SU-DHL-6 (cell line): Measurements from ENCODE around the gene DMXL1.

Source experiments
- H2AFZ ChIP-seq: fragments of 200-600 bp; sonication (generic); 2 replicates; pipeline ENCODE4 v1.6.1; 2014; ENCODE audit warnings: low read depth, mild to moderate bottlenecking, moderate library complexity, mixed read lengths, antibody characterized with exemption, low read length; ENCODE audit not compliant: severe bottlenecking
- H3F3A ChIP-seq: fragments of 200-600 bp; shearing (Covaris generic); 2 replicates; pipeline ENCODE4 v1.6.0; 2016; ENCODE audit warnings: antibody characterized with exemption, mild to moderate bottlenecking; ENCODE audit not compliant: insufficient read depth
- H3K27ac ChIP-seq: fragments of 200-600 bp; sonication (generic); 2 replicates; pipeline ENCODE4 v1.5.1; 2016; ENCODE audit warnings: low read depth, mild to moderate bottlenecking, low read length, moderate library complexity, mixed read lengths
- H3K27me3 ChIP-seq: fragments of 200-600 bp; sonication (generic), shearing (Covaris generic); 2 replicates; pipeline ENCODE4 v1.6.0; 2014; ENCODE audit warnings: mild to moderate bottlenecking, low read length
- H3K36me3 ChIP-seq: fragments of 200-600 bp; sonication (generic); 2 replicates; pipeline ENCODE4 v1.6.1; 2014; ENCODE audit warnings: mild to moderate bottlenecking, low read length, mixed read lengths
- H3K4me2 ChIP-seq: fragments of 300-600, 200-600 bp; shearing (Covaris generic), sonication (generic); 2 replicates; pipeline ENCODE4 v1.6.0; 2014; ENCODE audit warnings: low read length, low read depth, mild to moderate bottlenecking; ENCODE audit not compliant: poor library complexity, severe bottlenecking
- H3K4me3 ChIP-seq: fragments of 200-600 bp; sonication (generic); 2 replicates; pipeline ENCODE4 v1.5.1; 2014; ENCODE audit warnings: antibody characterized with exemption, low read length, mild to moderate bottlenecking, mixed read lengths; ENCODE audit not compliant: insufficient read depth, poor library complexity, severe bottlenecking
- H3K79me2 ChIP-seq: fragments of 200-600 bp; sonication (generic); 2 replicates; pipeline ENCODE4 v1.6.1; 2014; ENCODE audit warnings: mild to moderate bottlenecking, low read length, moderate library complexity; ENCODE audit not compliant: insufficient read depth
- H3K9ac ChIP-seq: fragments of 200-600 bp; sonication (generic); 2 replicates; pipeline ENCODE4 v1.7.0; 2014; ENCODE audit warnings: mild to moderate bottlenecking, low read length
- H3K9me2 ChIP-seq: fragments of 200-600 bp; sonication (generic); replicated peaks from 2 replicates; pipeline ENCODE4 v1.6.1; 2014; ENCODE audit warnings: low read length; ENCODE audit not compliant: insufficient read depth
- H3K9me3 ChIP-seq: fragments of 200-600 bp; sonication (generic); 2 replicates; pipeline ENCODE4 v1.6.1; 2014; ENCODE audit warnings: low read length, mixed read lengths; ENCODE audit not compliant: insufficient read depth
- H4K20me1 ChIP-seq: fragments of 200-600 bp; sonication (generic); 2 replicates; pipeline ENCODE4 v1.6.1; 2014; ENCODE audit warnings: low read depth, mild to moderate bottlenecking, antibody characterized with exemption, low read length, moderate library complexity, mixed read lengths
- CTCF ChIP-seq: fragments of 200-600 bp; sonication (generic); IDR thresholded peaks from one replicate; pipeline ENCODE4 v1.5.1; 2017; ENCODE audit warnings: antibody characterized with exemption, mild to moderate bottlenecking, low read length, moderate library complexity; ENCODE audit not compliant: insufficient read depth, poor library complexity, severe bottlenecking
- EZH2phosphoT487 ChIP-seq: fragments of 200-600 bp; sonication (generic), shearing (Covaris generic); conservative IDR thresholded peaks from 2 replicates; pipeline ENCODE4 v1.6.1; 2018; ENCODE audit warnings: mild to moderate bottlenecking, antibody characterized with exemption, low read length, moderate library complexity, mixed read lengths

DMXL1 gene

DNA sequence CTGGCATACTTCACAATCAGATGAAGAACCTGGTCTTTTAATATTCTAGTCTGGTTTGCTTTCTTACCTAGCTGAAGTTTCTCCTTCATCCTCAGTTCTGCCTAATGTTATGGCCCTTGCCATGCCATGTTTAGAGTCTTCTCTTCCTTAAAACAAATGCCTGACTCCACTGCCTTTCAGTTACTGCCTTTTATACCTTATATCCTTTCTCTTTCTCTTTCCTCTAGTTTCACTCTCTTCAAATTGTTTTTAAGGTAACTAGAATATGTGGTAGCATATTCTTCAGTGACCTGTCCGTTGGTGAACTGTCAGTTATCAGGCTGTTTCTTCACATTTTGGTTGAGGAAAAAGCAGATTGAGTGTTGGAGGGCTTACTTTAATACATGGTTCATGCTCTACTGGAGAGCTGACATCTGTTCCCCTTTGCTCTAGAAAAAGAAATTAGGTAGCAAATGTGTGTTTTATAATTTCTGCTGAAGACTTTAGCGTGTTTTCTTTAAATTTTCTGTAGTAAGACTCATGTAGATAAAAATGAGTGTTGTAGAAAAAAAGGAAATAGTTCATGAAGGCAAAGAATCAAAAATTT, 103.8 kb downstream of the DMXL1 start:
- Histone ChIP-seq H3K4me3 (no peak overlapping the region), H3K79me2 (no peaks in the 10 kb centered on the region), H3K27me3 (no peaks in the 10 kb centered on the region), H3K4me2 (no peak overlapping the region), H3K9ac (no peak overlapping the region), H4K20me1 (no peaks in the 10 kb centered on the region), H3K27ac (peak overlapping the region; percentile 42), H3K9me2 (no peaks in the 10 kb centered on the region), H3K36me3 (peaks cover 43% of the 10 kb centered on the region), H3F3A (0 out of 2 replicates have a peak, but pooled peaks cover 2% of the 10 kb centered on the region), H2AFZ (no peak overlapping the region), H3K9me3 (no peaks in the 10 kb centered on the region)
- no peak for TF ChIP-seq EZH2phosphoT487
- TF ChIP-seq CTCF: no peak

GRCh38 chr5:119176785-119177184, 105.9 kb downstream of the DMXL1 start:
- TF ChIP-seq EZH2phosphoT487: no peak
- TF ChIP-seq CTCF: no peak
- peaks cover 52% of the 10 kb centered on the region for H3K36me3 ChIP-seq
- H4K20me1 ChIP-seq: no peaks in the 10 kb centered on the region

DNA sequence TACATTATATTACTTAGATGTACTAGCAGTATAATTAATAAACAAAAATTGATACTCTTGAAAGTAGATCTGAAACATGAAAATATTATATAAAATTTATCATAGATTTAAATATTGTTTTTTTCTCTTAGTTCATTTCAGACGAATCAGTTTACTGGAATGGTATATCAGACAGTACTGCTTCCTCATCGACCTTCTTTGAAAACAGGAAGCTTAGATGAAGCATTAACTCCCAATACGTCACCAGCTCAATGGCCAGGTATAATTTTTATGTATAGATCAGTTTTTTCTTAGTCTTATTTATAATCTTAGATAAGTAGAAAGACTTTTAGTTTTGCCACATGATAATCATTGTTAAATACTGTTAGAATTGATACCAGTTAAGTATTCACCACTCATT, 106.3 kb downstream of the DMXL1 start:
- H3K4me2 ChIP-seq: no peak overlapping the region
- H3K9ac ChIP-seq: no peak overlapping the region
- no peak overlapping the region for H2AFZ ChIP-seq
- TF ChIP-seq EZH2phosphoT487: no peak
- TF ChIP-seq CTCF: no peak
- H3K36me3 ChIP-seq: peaks cover 48% of the 10 kb centered on the region
- H3K27ac ChIP-seq: no peak overlapping the region
- peaks cover 5% of the 10 kb centered on the region; the same call in 1 of the 2 replicates for H3F3A ChIP-seq
- no peaks in the 10 kb centered on the region for H3K9me2 ChIP-seq
- H3K4me3 ChIP-seq: no peak overlapping the region
- no peaks in the 10 kb centered on the region for H3K79me2 ChIP-seq
- H4K20me1 ChIP-seq: no peaks in the 10 kb centered on the region
- H3K27me3 ChIP-seq: no peaks in the 10 kb centered on the region
- H3K9me3 ChIP-seq: no peaks in the 10 kb centered on the region

More at GRCh38 chr5:119176785-119177184, 105.9 kb downstream of the DMXL1 start:
- Histone ChIP-seq H3F3A (peaks cover under 1% of the 10 kb centered on the region; the same call in 1 of the 2 replicates), H3K9ac (no peak overlapping the region), H3K9me2 (no peaks in the 10 kb centered on the region), H3K27ac (no peak overlapping the region), H3K79me2 (no peaks in the 10 kb centered on the region), H3K4me3 (no peak overlapping the region), H3K9me3 (no peaks in the 10 kb centered on the region), H3K27me3 (no peaks in the 10 kb centered on the region), H3K4me2 (no peak overlapping the region), H2AFZ (no peak overlapping the region)
